Neural progenitor cell (in vitro differentiated cells): Measurements from ENCODE around the gene SLCO3A1.

Source experiments
- EZH2phosphoT487 ChIP-seq: fragments of 200-600 bp; sonication (generic); IDR thresholded peaks from 2 replicates; pipeline ENCODE4 v1.6.1; 2017; ENCODE audit warnings: antibody characterized with exemption
- TF ChIP-seq, protein P1 (sequence below): fragments of 200-600 bp; sonication (generic); IDR thresholded peaks from 2 replicates; pipeline ENCODE4 v1.5.1; 2017; ENCODE audit warnings: antibody characterized with exemption, mild to moderate bottlenecking

- TF ChIP-seq, protein P1, sequence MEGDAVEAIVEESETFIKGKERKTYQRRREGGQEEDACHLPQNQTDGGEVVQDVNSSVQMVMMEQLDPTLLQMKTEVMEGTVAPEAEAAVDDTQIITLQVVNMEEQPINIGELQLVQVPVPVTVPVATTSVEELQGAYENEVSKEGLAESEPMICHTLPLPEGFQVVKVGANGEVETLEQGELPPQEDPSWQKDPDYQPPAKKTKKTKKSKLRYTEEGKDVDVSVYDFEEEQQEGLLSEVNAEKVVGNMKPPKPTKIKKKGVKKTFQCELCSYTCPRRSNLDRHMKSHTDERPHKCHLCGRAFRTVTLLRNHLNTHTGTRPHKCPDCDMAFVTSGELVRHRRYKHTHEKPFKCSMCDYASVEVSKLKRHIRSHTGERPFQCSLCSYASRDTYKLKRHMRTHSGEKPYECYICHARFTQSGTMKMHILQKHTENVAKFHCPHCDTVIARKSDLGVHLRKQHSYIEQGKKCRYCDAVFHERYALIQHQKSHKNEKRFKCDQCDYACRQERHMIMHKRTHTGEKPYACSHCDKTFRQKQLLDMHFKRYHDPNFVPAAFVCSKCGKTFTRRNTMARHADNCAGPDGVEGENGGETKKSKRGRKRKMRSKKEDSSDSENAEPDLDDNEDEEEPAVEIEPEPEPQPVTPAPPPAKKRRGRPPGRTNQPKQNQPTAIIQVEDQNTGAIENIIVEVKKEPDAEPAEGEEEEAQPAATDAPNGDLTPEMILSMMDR, result no peak
- TF ChIP-seq EZH2phosphoT487, result no peak
These were observed 54.9 kb downstream of the SLCO3A1 start for GRCh38 chr15:91908391-91908790.
